GM21367 (cell line): ENCODE results near the gene POR.
"Not testable (repeated sequence)": the region's sequence is repeated elsewhere in the genome, so short reads cannot be mapped to it uniquely, and the experiment has no call there.

Experiments
- ATAC-seq: cut with Tn5 transposase; IDR thresholded peaks from one replicate; pipeline ENCODE4 v1.9.1; 2021; ENCODE audit not compliant: unreplicated experiment

POR gene

GRCh38 chr7:76016191-76016947, 101.4 kb downstream of the POR start:
- ATAC-seq = no peak

- not testable (repeated sequence) for ATAC-seq
Observed at GRCh38 chr7:76018520-76018919, 103.6 kb downstream of the POR start.

DNA sequence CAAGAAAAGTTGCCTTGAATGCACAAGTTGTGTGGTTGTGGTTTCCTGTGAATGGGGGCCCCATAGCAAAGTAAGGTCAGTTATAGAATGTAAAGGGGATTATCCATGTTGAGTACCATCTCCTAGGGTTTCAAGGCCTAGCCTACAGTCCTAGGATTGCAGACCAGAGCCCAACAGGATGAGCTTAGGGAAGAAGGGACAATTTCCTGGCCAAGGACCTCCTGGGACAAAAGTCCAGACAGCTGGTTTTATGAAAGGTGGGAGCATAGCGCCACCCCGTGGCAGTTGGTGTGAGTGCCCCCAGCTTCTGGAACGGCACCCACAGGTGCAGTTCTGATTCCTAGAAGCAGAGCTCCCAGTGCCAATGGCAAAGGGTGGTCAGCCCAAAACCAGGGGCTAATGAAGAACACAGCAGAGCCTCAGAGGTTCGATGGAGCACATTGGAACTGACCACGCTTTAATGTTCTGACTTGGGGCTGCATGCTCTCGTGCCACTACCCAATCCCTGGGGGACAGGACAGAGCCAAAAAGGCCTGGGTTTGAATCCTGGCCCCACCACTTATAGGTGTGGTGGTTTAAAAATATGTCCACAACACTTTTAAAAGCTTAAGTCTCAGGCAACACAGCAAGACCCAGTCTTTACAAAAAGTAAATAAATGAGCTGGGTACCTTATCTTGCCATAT, 105.2 kb downstream of the POR start:
- ATAC-seq = no peak

DNA sequence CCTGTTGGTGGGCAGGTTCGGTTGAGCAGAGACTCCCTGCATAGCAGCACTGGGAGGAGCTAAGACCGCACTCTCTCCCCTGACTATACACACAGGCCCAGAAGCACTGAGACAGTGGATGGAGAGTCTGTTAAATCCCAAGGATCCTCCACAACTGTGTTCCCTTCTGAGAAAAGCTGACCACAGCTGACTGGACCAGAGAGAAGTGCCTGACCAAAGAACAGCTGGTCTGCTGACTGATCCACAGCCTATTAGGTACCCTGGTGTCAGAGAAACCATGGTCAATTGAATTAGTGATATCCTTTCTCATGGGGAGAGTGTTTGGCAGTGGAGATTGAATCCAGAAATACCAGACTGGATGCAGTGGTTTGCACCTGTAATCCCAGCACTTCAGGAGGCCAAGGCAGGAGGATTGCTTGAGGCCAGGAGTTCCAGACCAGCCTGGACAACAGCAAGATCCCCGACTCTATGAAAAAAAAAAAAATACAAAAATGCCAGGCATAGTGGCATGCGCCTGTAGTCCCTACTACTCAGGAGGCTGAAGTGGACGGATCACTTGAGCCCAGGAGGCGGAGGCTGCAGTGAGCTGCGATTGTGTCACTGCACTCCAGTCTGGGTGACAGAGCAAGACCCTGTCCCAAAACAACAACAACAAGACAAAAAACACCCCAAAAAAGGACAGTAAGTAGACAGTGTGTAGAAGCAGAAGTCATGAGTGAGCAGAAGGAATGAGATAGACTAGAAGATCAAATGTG, 107.2 kb downstream of the POR start:
- ATAC-seq = no peak

DNA sequence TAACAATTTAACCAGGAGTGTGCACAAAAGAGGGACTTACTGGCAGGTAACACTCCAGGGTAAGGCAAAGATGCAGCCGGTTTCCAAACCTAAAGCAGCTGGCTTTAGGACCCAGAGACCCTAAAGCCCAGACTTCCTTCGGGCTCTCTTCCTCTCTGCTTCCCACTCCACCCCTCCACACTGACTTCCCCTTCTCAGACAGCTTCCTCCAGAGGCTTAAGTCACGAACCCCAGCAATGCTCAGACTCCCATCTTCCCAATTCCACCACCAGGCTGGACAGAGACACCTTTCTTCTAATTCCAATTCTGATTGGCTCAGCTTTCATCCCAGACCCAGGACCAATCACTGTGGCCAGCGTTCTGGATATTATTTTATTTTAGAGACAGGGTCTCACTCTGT, 108.0 kb downstream of the POR start:
- no peak for ATAC-seq

DNA sequence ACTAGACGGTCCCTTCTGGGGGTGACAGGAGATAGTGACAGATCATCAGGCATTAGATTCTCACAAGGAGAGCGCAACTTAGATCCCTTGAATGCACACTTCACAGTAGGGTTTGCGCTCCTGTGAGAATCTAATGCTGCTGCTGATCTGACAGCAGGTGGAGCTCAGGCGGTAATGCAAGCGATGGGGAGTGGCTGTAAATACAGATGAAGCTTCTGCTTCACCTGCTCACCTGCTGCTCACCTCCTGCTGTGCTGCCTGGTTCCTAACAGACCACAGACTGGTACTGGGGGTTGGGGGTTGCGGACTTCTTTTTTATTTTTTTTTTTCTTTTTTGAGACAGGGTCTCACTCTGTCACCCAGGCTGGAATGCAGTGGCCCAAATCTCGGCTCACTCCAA, 114.7 kb downstream of the POR start:
- ATAC-seq = not testable (repeated sequence)

DNA sequence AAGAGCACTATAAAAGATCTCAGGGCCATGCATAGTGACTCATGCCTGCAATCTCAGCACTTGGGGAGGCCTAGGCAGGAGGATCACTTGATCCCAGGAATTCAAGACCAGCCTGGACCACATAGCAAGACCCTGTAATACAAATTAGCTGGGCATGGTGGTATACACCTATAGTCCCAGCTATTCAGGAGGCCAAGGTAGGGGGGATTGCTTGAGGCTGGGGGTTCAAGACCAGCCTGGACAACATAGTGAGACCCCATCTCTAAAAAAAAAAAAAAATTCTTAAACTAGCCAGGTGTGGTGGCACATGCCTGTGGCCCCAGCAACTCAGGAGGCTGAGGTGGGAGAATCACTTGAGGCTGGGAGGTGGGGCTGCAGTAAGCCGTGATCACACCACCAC, 117.0 kb downstream of the POR start:
- no peak for ATAC-seq
